Esophagus muscularis mucosa (tissue), 4 donors: Measurements from ENCODE around the gene NRAP. TPM values are rescaled to one million over a fixed set of nuclear protein-coding genes. Genes with fewer than 3 reads are reported as not detected.
A peak's percentile ranks its signal among the peaks of the same experiment; 100 is the strongest.

Experiments
- DNase-seq: peaks from one replicate; pipeline ENCODE4 v3.0.0-alpha.2; 2017; ENCODE audit errors: extremely low spot score
- H3K27ac ChIP-seq, 4 donors: fragments of 200-600 bp; sonication (generic); replicated peaks in 1 of 4; 1 replicate in 3 of 4; 2 replicates in 1 of 4; pipeline ENCODE4 v1.5.1; 2016 to 2019; ENCODE audit warnings: mild to moderate bottlenecking in 1 of 4
- H3K27me3 ChIP-seq, 4 donors: fragments of 200-600 bp; sonication (generic); one replicate each; pipeline versions ENCODE4 v1.5.1 to v1.6.0; 2016 to 2019
- H3K36me3 ChIP-seq, 4 donors: fragments of 200-600 bp; sonication (generic); one replicate each; pipeline ENCODE4 v1.5.1; 2016 to 2019
- H3K4me1 ChIP-seq, 4 donors: fragments of 200-600 bp; sonication (generic); one replicate each; pipeline ENCODE4 v1.5.1; 2016 to 2019
- H3K4me3 ChIP-seq, 4 donors: fragments of 200-600 bp; sonication (generic); 1 replicate in 2 of 4; 2 replicates in 2 of 4; pipeline ENCODE4 v1.5.1; 2016 to 2019; ENCODE audit warnings: mild to moderate bottlenecking in 4 of 4, moderate library complexity in 1 of 4
- H3K9me3 ChIP-seq, 4 donors: fragments of 200-600 bp; sonication (generic); 1 replicate in 3 of 4; 2 replicates in 1 of 4; pipeline ENCODE4 v1.5.1; 2016 to 2019
- EP300 ChIP-seq: sonication (generic); formaldehyde crosslinking; IDR thresholded peaks from one replicate; pipeline ENCODE4 v1.6.1; 2017; ENCODE audit warnings: antibody characterized with exemption
- POLR2A ChIP-seq: fragments of 450-650 bp; IDR thresholded peaks from one replicate; pipeline ENCODE4 v1.6.1; 2017; ENCODE audit warnings: antibody characterized with exemption, moderate library complexity, mild to moderate bottlenecking, low read depth
- POLR2AphosphoS5 ChIP-seq, 2 donors: sonication (generic); formaldehyde crosslinking; IDR thresholded peaks; one replicate each; pipeline ENCODE4 v1.6.1; 2017; ENCODE audit warnings: antibody characterized with exemption in 2 of 2
- WGBS: methylation state at CpG from one replicate; pipeline ENCODE4 v1.1.5; 2018; 5-methylcytosine and 5-hydroxymethylcytosine counted together
- intact Hi-C: fragments of 100-400 bp; cut with DNase I; formaldehyde crosslinking; loops from one replicate; pipeline ENCODE4 v1.15.1; 2023
- total RNA-seq, 4 donors: library from RNA; depleted of rRNA; stranded (reverse); fragments of >200 nt; gene quantifications; one replicate each; pipeline versions ENCODE4 v1.1.0 to v1.2.1, GENCODE V29; 2016
- TF ChIP-seq, protein P1 (sequence below), 3 experiments: fragments of 200-600 bp in 2 of 3; fragments of 450-650 bp in 1 of 3; sonication (generic) in 2 of 3; IDR thresholded peaks; one replicate each; pipeline ENCODE4 v1.5.1; 2017 to 2019; ENCODE audit warnings: antibody characterized with exemption in 3 of 3, mild to moderate bottlenecking in 2 of 3, moderate library complexity in 1 of 3

Gene NRAP
- total RNA-seq, 4 donors from 2014 or later = not detected

- no peak for DNase-seq
- H3K36me3 ChIP-seq = peaks cover 0 to 4% (median under 1%) of the 10 kb centered on the region in 4 donors
- peaks cover 8 to 64% (median 57%) of the 10 kb centered on the region in 4 donors for H3K4me1 ChIP-seq
- H3K4me3 ChIP-seq = no peak overlapping the region
- intact Hi-C loops = loop anchor here (10.0 kb wide), 1 partner anchor 145 kb away; the partner anchor contains the start of genes DCLRE1A and NHLRC2
- TF ChIP-seq, protein P1, sequence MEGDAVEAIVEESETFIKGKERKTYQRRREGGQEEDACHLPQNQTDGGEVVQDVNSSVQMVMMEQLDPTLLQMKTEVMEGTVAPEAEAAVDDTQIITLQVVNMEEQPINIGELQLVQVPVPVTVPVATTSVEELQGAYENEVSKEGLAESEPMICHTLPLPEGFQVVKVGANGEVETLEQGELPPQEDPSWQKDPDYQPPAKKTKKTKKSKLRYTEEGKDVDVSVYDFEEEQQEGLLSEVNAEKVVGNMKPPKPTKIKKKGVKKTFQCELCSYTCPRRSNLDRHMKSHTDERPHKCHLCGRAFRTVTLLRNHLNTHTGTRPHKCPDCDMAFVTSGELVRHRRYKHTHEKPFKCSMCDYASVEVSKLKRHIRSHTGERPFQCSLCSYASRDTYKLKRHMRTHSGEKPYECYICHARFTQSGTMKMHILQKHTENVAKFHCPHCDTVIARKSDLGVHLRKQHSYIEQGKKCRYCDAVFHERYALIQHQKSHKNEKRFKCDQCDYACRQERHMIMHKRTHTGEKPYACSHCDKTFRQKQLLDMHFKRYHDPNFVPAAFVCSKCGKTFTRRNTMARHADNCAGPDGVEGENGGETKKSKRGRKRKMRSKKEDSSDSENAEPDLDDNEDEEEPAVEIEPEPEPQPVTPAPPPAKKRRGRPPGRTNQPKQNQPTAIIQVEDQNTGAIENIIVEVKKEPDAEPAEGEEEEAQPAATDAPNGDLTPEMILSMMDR (IDR thresholded peaks at IDR 0.05) = no peak
- no peak for TF ChIP-seq POLR2AphosphoS5 (IDR thresholded peaks at IDR 0.05)
- no peak for TF ChIP-seq EP300
- TF ChIP-seq POLR2A = no peak
- H3K27ac ChIP-seq = peak overlapping the region in 3 of 4 donors; percentile 12 to 51 (median 12)
- H3K27me3 ChIP-seq = no peaks in the 10 kb centered on the region
- H3K9me3 ChIP-seq = no peaks in the 10 kb centered on the region
- WGBS = 37% methylated on average over 8 of the region's 8 CpGs
These were observed 45.5 kb upstream of the NRAP start for GRCh38 chr10:113709221-113709838.

GRCh38 chr10:113708640-113709039 lies 44.8 kb upstream of the NRAP start:
- WGBS = 88% methylated on average over 6 of the region's 6 CpGs
- Histone ChIP-seq H3K9me3 (no peaks in the 10 kb centered on the region), H3K36me3 (peaks cover 0 to 8% (median 3%) of the 10 kb centered on the region in 4 donors), H3K27me3 (no peaks in the 10 kb centered on the region), H3K4me3 (no peak overlapping the region), H3K27ac (no peak overlapping the region), H3K4me1 (peaks cover 8 to 64% (median 57%) of the 10 kb centered on the region in 4 donors)
- TF ChIP-seq, protein P1 (IDR thresholded peaks at IDR 0.05) = no peak
- no peak for TF ChIP-seq POLR2A
- TF ChIP-seq POLR2AphosphoS5 (IDR thresholded peaks at IDR 0.05) = no peak
- no peak for TF ChIP-seq EP300
- DNase-seq = no peak
- intact Hi-C loops = loop anchor here (10.0 kb wide), 1 partner anchor 146 kb away; the partner anchor contains the start of genes DCLRE1A and NHLRC2

DNA sequence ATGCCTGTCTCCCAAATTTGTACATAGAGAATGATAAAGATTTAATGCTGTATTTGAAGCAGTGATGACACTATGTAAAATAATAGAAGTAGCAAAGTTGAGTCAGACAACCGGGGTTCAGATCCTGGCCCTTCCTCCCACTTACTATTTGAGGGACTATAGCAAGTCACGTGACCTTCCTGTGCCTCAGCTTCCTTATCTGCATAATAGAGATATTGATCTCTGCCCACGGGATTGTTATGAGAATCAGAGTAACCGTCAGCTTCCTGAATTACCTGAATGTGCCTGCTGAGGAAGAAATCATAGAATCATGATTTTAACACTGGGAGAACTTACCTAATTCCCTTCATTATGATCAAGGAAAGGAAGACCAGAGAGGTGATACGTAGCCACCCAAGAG lies 42.8 kb upstream of the NRAP start:
- peaks cover 7 to 61% (median 51%) of the 10 kb centered on the region in 4 donors for H3K4me1 ChIP-seq
- intact Hi-C loops = loop anchor here (2.0 to 10.0 kb wide), 2 partner anchors 92 to 148 kb away; partner anchors contain the start of genes DCLRE1A and NHLRC2
- 84% methylated on average over 5 of the region's 5 CpGs for WGBS

GRCh38 chr10:113705344-113705652 lies 41.5 kb upstream of the NRAP start:
- Histone ChIP-seq H3K36me3 (peaks cover 0 to 17% (median 6%) of the 10 kb centered on the region in 4 donors), H3K27ac (peak overlapping the region in 1 of 4 donors; percentile 37), H3K27me3 (no peaks in the 10 kb centered on the region), H3K4me1 (peaks cover 4 to 48% (median 38%) of the 10 kb centered on the region in 4 donors), H3K9me3 (no peaks in the 10 kb centered on the region), H3K4me3 (no peak overlapping the region)
- TF ChIP-seq POLR2A (no peak), POLR2AphosphoS5 (IDR thresholded peaks at IDR 0.05) (no peak), EP300 (no peak)
- TF ChIP-seq, protein P1 (IDR thresholded peaks at IDR 0.05) = no peak
- no peak for DNase-seq
- intact Hi-C loops = loop anchor here (2.0 to 10.0 kb wide), 2 partner anchors 150 to 398 kb away; partner anchors contain the start of genes DCLRE1A and NHLRC2

More for the DNA sequence above, 42.8 kb upstream of the NRAP start:
- Histone ChIP-seq H3K9me3 (no peaks in the 10 kb centered on the region), H3K27me3 (no peaks in the 10 kb centered on the region), H3K4me3 (no peak overlapping the region), H3K36me3 (peaks cover 0 to 11% (median 3%) of the 10 kb centered on the region in 4 donors), H3K27ac (no peak overlapping the region)
- DNase-seq = no peak
- TF ChIP-seq EP300 (no peak), POLR2AphosphoS5 (IDR thresholded peaks at IDR 0.05) (no peak), POLR2A (no peak)
- TF ChIP-seq, protein P1 (IDR thresholded peaks at IDR 0.05) = no peak
